ENCODE data around the gene ARMC12.
"Not testable (repeated sequence)": the region's sequence is repeated elsewhere in the genome, so short reads cannot be mapped to it uniquely, and the experiment has no call there.

The ARMC12 gene, protein sequence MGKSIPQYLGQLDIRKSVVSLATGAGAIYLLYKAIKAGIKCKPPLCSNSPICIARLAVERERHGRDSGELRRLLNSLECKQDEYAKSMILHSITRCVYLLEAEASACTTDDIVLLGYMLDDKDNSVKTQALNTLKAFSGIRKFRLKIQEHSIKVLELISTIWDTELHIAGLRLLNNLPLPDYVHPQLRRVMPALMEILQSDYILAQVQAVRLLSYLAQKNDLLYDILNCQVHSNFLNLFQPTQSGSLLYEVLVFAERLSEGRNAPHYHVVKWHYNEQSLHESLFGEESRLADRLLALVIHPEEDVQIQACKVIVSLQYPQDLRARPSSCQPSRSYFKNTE

DNA sequence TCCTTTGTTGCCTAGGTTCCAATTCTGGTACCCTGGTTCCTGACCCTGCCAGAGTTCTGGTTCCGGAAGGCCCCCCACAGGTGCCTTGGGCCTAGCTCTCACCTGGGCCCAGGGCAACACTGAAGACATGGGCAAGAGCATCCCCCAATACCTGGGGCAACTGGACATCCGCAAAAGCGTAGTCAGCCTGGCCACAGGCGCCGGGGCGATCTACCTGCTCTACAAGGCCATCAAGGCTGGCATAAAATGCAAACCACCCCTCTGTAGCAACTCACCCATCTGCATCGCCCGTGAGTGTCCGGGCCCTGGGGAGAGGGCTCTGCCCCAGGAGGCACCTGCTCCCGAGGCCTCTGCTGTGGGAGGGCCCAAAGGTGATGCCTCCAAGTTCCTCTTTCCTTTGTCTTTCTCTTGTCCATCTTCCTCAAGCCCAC lies at the start of gene ARMC12:
Gene ARMC12, plus strand, starts transcription at position 51 of the 431 bp plus-strand sequence. Its CDS starts 77 bp downstream, at position 128.
- no peak for DNase-seq

DNA sequence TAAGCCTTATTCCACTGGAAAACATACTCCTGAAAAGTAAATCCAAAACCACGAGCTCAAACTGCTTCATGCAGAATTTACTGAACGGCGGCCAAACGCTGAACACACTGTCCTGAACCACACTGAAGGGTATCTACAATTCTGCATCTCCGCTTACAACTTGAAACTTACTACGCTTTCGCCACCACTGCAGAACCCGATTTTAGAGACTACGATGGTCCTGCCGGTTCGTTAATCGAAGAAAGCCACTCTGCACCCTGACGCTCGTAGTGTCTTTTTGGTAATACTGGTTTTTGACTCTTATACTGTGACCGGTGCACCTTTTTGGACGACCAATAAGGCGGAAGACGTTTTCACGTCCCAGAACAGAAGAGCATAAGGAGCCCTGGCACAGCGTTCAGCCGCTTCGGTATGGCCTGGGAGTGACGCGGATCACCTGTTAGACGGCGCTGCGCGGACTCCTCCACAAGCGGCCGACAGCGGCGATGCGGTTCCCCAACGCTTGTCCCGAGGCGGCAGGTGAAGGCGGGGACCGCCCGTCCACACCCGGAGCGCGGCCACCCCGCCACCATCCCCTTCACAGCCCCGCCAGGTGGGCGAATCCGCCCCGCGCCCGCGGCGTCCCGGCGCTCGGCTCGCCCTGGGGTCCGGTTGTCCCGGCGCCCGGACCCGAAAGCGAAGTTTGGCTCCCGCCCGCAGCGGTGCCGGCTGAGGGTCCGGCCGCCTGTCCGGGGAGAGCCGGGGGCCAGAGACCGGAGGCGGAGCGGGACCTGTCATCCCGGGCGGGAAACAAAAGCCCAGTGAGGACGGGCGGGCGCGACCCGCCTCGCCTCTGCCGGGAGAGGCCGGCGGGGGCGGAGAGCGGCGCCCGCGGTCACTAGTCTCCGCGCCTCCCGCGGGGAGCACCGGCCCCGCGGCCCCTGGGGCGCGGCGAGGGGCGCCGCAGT lies 48.9 kb upstream of the ARMC12 start:
- DNase-seq, result peak in 25 of 56 donors; percentile 7 to 64 (median 27)

DNA sequence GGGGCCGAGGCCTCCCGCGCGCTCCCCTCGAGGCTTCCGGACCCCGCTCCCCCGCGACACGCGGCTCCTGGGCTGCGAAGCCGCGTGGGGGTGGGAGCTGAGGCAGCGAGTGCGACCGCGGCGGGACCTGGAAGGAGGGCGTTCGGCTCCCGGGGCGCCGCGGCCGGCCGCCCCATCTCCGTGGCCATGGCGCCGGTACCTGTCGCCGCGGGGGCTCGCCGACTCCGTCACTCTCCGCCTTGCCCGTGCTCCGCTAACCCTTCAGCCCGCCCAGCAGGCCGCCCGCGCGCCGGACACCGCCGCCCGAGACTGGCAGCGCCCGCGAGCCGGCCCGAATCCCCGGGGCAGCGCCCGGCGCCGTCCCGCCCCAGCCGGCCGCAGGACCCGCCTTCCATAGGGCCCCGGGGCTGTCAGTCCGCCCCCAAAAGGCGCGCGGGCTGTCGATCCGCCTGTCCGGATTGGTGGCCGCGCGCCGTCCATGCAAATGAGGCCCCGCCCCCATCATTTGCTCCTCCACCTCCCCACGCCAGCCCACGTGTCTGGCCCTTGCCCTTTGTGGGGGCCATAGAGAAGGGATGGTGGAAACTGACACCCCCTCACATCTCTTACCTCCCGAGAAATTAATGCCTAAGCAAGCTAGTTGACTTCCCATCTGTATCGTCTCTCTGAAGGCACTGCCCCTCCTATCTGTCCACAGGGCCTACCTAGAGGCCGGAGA lies 48.1 kb upstream of the ARMC12 start, which contains the start of gene FKBP5:
Gene FKBP5, minus strand, starts transcription at position 311 of the 718 bp plus-strand sequence. CDS start 46,091 bp downstream, outside the sequence.
- peak in 55 of 56 donors; percentile 36 to 96 (median 84) for DNase-seq

DNA sequence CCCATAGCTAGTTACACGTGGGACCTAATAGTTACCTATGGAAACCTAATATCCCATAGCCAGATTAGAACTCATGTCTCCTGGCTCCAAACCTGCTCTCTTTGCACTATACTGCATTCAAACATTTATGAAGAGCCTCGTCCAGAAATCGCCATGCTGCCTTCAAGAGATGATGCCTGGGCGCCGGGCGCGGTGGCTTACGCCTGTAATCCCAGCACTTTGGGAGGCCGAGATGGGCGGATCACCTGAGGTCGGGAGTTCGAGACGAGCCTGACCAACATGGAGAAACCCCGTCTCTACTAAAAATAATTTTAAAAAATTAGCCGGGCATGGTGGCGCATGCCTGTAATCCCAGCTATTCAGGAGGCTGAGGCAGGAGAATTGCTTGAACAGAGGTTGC lies 46.8 kb upstream of the ARMC12 start:
- DNase-seq, result not testable (repeated sequence)

DNA sequence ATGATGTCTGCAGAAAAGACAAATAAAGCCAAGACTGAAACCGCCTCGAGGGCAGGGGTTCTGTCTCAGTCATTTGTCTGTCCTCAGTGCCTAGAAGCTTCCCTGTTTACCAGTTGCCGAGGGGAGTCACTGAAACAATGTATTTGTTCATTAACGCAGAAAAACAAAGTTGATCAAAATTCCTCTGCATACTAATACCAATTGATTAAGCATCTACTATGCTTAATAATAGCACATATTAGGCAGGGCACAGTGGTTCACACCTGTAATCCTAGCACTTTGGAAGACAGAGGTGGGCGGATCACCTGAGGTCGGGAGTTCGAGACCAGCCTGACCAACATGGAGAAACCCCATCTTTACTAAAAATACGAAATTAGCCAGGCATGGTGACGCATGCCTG lies 46.3 kb upstream of the ARMC12 start:
- no peak for DNase-seq

DNA sequence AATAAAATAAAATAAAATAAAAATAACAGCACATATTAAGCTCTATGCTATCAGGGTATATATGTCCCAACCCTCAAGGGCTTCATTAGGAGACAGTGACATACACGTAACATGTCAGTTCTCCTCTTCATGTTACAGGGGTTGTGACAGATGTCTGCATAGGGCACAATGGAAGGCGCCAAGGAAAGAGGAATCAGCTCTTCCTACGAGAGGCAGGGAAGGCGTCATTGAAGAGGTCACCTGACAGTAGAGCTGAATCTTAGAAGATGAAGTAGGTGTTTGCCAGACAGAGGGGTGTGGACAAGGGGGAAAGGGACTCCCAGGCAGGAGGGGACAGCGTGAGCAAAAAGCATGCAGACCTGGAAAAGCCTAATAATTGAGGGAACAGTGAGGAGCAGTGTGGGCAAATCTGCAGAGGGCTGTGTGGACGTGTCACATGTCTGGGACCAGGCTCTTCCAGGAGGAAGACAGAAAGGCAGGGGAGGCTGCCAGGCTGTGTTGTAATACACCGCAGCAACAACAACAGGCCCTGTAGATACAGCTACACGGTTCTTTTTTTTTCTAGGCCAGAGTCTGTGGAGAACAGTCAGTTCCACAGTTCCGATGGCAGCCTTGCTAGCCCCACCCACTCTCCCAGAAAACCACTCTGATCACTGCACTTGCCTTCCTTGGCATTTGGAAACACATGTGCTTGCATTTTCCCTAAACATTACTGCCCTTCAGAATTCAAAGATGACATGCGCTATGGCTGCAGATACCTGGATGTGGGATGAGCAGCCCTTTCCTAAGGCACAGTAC lies 45.6 kb upstream of the ARMC12 start:
- DNase-seq, result peak in 36 of 56 donors; percentile 3 to 72 (median 35)

DNA sequence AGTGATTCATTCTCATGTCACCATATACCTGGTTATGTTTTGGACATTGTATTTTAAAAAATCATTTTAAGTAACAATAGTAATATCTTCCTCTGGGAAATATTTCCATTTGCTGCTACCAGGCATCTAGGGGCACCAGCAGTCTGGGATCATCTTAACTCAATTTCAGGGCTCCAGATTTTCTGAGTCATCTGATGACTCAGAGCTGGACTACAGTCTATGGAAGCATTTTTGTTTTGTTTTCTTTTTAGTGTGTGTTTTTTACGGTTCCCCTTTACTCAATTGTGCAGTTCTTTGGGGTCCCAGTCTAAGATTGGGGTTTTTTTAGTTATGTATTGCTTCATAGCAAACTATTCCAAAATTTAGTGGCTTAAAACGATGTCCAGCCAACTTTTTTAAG lies 42.4 kb upstream of the ARMC12 start:
- no peak for DNase-seq

DNA sequence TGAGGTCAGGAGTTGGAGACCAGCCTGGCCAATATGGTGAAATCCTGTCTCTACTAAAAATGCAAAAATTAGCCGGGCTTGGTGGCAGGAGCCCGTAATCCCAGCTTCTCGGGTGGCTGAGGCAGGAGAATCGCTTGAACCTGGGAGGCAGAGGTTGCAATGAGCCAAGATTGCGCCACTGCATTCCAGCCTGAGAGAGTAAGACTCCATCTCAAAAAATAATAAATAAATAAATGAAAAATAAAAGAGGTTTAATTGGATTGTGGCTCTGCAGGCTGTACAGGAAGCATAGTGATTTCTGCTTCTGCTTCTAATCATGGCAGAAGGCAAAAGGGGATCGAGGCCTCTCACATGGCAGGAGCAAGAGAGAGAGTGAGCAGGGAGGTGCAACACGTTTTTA lies 38.4 kb upstream of the ARMC12 start:
- DNase-seq, result not testable (repeated sequence)

DNA sequence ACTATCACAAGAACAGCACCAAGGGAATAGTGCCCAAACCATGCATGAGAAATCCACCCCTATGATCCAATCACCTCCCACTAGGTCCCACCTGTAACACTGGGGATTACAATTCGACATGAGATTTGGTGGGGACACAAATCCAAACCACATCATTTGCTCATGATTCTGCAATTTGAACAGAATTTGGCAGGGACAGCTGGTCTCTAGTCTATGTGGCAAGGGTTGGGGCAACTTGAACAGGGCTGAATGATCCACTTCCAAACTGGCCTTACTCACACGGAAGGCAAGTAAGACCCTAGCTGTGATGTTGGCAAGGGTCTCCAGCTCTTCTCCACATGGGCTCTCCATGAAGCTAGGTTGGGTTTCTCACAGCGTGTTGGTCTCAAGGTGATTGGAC lies 38.0 kb upstream of the ARMC12 start:
- DNase-seq, result no peak

DNA sequence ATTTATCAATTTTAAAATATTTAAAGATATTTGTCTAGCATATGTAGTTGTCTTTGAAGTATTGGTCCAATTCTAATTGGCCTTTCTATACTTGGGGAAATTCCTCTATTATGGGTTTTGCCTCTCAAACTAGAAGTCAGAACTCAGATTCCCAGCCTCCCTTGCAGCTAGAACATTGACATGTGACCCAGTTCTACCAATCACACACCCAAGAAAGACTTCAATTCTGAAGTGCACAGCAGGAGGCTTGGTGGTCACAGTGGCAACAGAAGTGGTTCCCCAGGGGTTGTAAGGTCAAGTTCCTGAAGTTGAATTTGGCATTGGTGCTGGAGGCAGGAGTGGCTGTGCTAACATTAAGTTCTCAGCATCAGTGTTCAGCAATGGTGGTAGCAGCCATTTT lies 33.3 kb upstream of the ARMC12 start:
- no peak for DNase-seq

DNA sequence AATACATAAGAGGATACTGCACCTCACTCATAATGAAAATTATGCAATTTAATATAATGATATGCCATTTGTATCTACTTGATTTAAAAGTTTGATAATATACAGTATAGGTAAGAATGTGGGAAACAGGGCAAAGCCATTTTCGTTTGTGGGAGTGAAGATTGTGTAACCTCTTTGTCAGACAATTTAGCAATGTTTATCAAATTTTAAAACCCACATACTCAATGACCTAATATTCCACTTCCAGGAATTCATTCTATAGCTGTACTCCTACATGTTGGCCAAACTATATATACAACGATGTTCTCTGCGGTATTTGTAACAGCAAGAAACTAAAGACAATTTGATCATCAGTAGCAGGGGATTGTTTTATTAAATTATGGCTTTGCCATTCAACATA lies 30.4 kb upstream of the ARMC12 start:
- DNase-seq, result no peak

DNA sequence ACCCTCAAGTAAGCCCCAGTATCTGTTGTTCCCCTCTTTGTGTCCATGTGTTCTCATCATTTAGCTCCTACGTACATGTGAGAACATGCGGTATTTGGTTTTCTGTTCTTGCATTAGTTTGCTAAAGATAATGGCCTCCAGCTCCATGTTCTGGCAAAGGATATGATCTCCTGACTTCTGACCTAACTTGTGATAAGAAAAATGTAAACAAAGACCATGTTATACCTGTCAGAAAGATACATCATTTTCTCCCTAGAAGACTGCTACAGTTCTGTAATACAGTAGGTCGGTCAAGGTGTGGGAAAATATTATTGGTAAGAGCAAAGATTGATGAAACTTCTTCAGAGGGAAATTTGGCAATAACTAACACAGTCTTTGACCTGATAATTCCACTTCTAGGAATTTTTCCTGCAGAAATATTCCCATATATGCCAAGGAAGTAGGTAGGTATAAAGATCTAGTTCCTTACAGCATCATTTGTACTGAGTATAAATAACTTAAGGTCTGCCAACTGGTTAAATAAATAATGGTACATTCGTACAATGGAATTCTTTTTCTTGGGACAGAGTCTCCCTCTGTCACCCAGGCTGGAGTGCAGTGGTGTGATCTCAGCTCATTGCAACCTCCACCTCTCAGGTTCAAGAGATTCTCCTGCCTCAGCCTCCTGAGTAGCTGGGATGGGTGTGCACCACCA lies 29.0 kb upstream of the ARMC12 start:
- no peak for DNase-seq

DNA sequence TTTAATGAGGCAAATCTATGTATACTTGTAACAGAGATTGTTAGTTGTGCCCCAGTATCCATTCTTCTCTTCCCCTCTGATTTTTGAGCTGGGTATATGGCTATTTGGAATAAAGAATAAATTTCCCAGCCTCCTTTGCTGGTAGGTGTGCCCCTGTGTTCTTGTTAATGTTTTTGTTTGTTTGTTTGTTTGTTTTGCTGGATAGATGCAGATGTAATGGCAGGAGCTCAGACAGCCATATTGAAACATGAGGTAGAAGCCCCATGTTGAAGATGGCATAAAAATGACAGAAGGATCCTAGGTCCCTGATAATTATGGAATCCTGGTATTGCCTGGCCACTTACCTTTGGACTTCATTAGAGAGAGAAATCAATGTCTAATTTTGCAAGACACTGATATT lies 28.2 kb upstream of the ARMC12 start:
- no peak for DNase-seq

DNA sequence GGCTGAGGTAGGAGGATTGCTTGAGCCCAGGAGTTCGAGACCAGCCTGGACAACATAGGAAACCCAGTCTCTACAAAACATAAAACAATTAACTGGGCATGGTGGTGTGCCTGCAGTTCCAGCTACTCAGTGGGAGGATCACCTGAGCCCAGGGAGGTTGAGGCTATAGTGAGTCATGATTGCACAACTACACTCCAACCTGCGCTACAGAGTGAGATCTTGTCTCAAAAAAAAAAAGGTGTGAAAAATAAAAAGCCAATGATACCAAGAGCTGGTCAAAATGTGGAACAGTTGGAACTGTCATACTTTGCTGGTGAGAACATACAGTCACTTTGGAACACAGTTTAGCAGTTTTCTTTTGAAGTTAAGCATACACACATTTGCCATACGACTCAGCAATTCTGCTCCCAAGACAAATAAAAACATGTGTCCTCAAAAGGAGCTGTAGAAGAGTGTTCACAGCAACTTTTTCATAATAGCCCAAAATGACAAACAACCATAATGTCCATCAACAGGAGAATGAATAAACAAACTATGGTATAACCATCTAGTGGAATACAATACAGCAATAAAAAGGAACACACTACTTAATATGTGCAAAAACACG lies 26.5 kb upstream of the ARMC12 start:
- DNase-seq, result no peak

DNA sequence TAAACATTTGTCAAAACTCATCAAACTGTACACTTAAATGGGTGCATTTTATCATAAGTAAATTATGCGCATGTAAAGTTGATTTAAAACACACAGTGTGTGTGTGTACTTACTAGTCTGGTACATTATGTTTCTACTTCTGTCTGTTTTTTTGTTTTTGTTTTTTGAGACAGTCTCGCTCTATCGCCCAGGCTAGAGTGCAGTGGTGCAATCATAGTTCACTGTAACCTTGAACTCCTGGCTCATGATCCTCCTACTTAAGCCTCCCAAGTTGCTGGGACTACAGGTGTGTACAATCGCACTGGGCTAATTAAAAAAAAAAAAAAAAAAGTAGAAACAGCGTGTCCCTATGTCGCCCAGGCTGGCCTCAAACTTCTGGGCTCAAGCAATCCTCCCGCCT lies 25.1 kb upstream of the ARMC12 start:
- DNase-seq, result no peak

DNA sequence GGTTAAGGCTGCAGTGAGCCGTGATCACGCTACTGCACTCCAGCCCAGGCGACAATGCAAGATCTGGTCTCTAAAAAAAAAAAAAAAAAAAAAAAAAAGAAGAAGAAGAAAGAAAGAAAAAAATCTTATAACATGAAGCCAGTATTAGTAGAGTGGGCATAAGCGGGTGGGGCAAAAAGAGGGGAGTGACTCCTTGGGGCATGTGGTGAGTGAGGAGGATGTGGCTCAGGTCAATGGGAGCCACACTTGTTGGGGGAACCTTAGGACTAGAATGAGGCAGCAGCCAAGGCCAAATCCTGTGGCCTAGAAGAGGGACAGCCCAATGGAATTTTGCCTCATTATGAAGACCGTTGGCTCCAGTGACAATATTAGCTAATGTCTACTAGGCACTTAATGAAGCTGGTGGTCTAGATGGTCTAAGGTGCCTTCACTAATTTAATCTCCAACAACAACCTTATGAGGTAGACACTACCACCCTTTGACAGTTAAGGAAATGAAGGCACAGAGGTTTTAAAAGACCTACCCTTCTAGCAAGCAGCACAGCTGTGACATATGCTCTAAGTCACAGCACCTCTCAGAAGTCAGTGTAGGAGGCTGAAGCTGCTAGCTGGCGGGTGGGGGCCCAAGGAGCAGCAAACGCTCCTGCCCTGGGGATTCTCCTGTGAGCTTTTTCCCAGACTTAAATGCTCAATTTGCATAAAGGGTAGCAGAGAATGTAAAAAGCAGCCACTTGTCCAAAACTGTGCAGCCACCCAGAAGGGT lies 23.6 kb upstream of the ARMC12 start:
- no peak for DNase-seq

DNA sequence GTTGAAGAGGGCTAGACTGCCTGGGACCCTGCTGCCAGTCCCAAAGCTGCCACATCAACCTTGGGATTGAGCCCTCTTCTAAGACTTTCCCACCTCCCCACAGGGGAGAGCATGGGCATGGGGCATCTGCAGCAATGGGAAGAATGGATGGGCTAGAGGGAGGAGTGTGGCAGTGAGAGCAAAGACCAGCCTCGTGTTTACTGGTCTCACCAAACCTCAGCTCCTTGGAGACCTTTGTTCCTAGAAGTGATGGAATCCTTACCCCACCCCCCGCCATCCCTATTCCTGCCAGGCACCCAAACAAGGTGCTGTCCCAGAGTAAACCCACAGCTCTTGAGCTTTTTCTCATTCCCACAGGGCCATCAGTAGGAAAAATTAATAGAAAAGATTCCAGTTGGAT lies 20.0 kb upstream of the ARMC12 start:
- DNase-seq, result no peak

DNA sequence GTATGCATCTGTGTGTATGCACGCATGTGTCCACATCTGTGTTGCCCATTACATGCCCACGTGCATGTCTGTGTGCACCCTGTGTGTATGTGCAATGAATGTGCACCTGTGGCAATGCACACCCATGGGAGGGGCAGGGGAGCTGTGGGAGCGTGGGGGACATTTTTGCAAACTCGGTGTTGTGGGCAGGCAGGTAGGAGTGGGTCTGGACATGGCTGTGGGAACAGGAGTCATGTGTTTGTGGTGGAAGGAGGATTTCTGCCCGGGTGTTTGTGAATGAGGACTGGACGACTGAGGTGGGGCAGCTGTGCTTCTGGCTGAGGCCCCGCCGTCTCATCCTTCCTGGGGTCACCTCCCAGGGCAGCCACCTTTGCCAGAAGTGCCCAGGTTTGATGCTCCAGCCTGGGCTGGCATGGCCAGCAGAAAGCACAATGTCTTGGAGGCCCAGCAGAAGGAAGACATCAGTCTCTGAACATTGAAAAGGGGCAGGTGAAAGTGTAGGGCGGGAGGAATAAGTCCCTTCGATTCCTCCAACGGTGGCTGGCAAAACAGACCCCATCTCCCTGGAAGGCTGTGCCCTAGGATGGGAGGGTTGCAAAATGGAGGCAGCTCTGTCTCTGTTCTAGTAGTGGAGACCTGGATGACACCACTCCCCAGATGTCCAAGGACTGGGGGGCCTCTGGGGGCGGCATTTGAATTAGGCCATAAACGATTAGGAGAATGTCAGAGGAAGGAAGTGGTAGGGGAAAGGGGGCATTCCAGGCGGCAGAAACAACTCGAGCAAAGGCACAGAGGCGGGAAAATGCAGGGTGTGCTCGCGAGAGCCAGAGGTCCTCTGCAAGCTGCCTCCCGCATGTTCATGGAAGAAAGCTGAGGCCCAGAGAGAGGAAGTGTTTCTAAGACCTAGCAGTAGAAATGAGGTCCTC lies 19.1 kb upstream of the ARMC12 start:
- no peak for DNase-seq

All from amygdala (tissue), 56 donors.